SK-N-MC (cell line): ENCODE results near the gene LCE7A.

Experiments used
- EZH2 ChIP-seq: fragments of 200-600 bp; sonication (generic); IDR thresholded peaks from one replicate; pipeline ENCODE4 v1.6.1; 2017; ENCODE audit warnings: antibody characterized with exemption
- FOXP2 ChIP-seq: optimal IDR thresholded peaks from 2 replicates; pipeline ENCODE3; 2011; ENCODE audit warnings: mild to moderate bottlenecking, moderate library complexity; ENCODE audit not compliant: insufficient read depth; ENCODE audit errors: extremely low read length, control extremely low read depth
- POLR2AphosphoS5 ChIP-seq: IDR thresholded peaks from 2 replicates; pipeline ENCODE4 v1.6.1; 2012; ENCODE audit warnings: mild to moderate bottlenecking, low read depth, low read length, borderline replicate concordance

DNA sequence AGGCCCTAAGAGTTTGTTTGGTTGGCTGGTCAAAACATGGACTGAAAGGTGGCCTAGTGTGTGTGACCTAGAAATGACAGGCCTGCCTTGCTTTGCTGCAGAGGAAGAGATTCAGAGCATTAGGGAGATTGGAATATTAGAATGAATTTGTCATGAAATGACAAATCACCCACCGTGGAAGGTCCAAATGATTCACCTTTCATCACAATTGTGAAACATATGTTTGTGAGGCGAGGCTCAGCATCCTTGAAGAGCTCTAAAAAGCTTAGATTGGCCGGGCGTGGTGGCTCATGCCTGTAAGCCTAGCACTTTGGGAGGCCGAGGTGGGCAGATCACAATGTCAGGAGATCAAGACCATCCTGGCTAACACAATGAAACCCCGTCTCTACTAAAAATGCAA is 42.5 kb upstream of the LCE7A start:
- TF ChIP-seq POLR2AphosphoS5 (no peak), EZH2 (no peak), FOXP2 (no peak)
